ENCODE measurements around the gene EPX. TPM values are rescaled to one million over a fixed set of nuclear protein-coding genes. Genes with fewer than 3 reads are reported as not detected.

The EPX gene
- total RNA-seq, 2 experiments from 2014 or later, result not detected

GRCh38 chr17:58246104-58246740, 53.7 kb downstream of the EPX start:
- POLR2A ChIA-PET, result no interaction called here
- CTCF ChIA-PET, result no interaction called here

DNA sequence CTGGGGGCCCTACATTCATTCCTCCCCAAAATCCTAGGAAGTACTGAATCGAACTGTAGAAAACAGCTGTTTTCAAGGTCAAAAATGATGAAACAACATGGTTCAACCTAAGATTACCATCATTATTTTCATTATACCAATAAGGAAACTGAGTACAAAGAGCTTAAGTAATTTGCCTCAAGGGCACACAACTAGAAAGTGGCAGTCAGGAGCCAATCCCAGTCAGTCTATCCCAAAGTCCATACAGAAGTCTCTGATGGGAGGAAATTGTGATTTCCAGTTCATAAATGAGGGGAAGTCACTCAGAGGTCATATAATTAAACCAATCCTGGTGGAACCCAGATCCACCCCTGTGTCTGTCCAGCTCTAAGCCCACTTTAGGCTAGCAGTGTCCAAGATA, 54.3 kb downstream of the EPX start:
- ChIA-PET POLR2A (no interaction called here), CTCF (no interaction called here)

GRCh38 chr17:58247511-58248363, 55.2 kb downstream of the EPX start:
- ChIA-PET POLR2A (interaction anchor here (0.9 kb wide), 1 partner anchor 104 kb away, joined by 3 read pairs; the partner anchor contains the start of gene SUPT4H1), CTCF (interaction anchor here (0.7 kb wide), 1 partner anchor 72 kb away, joined by 3 read pairs; no protein-coding TSS in a partner anchor)

- ChIA-PET POLR2A (no interaction called here), CTCF (interaction anchor here (0.9 to 2.4 kb wide), 8 partner anchors 12 to 201 kb away, joined by 3 to 12 read pairs (median 4); no protein-coding TSS in a partner anchor)
These were observed 56.4 kb downstream of the EPX start for GRCh38 chr17:58248955-58249269.

DNA sequence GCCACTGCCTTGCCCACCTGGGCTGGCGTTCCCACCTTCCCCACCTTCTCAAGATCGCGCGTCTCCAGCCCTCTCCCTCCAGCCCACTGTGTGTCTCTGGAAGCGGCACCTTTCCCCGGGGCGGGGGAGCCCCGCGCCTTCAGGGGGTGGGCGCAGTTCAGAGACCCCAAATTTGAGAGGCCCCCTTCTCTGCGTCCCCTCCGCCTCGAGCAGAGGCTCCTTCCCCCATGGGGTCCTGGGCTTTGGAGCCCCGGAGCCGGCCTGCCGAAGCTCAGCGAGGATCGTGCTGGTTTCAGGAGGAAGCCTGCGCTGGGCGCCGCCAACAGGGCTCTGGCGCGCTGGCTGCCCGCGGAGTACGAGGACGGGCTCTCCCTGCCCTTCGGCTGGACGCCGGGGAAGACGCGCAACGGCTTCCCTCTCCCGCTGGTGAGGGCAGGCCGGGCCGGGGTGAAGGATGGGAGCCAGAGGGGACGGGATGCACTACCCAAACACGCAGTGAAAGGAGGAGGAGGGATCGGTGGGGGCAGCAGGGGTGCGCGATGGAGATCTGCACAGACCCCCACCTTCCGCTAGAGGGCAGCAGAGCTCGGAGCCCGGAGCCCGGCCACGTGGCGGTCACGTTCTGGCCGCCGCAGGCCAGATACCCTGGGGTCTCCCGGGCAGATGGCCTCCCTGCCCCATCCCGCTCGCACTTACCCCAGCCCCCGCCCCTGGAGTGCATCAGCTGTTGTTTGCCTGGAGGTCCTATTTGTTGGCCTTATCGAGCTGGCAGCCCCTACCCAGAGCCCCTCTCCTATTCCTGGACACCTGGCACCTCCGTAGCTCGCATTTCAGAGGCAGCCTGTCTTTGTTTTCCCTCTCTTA, 57.0 kb downstream of the EPX start:
- ChIA-PET POLR2A (no interaction called here), CTCF (interaction anchor here (0.6 to 2.4 kb wide), 18 partner anchors 8 to 239 kb away, joined by 3 to 12 read pairs (median 4); partner anchors contain the start of genes HSF5 and MKS1)

DNA sequence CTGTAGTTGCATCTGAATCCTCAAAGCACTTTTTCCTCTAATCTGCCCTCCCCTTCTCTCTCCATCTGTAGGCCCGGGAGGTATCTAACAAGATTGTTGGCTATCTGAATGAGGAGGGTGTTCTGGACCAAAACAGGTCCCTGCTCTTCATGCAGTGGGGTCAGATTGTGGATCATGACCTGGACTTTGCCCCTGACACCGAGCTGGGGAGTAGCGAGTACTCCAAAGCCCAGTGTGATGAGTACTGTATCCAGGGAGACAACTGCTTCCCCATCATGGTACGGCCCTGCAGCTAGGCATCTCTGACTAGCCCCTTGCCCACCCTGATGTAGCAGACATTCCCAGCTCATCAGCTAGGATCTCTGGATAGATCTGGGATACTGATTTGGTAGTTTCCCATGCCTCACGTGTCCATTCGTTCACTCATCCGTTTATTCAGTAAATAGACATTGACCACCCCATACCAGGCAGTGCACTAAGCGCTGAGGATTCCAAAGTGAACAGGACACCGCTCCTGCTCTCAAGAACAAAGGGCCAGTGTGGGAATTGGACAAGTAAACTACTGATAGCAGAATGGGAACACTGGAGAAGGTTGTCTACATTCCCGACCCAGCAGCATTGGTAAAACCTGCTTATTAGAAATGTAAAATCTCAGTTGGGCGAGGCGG, 58.0 kb downstream of the EPX start:
- ChIA-PET POLR2A (no interaction called here), CTCF (interaction anchor here (0.8 to 2.4 kb wide), 14 partner anchors 8 to 238 kb away, joined by 3 to 12 read pairs (median 5); partner anchors contain the start of genes HSF5 and MKS1)

DNA sequence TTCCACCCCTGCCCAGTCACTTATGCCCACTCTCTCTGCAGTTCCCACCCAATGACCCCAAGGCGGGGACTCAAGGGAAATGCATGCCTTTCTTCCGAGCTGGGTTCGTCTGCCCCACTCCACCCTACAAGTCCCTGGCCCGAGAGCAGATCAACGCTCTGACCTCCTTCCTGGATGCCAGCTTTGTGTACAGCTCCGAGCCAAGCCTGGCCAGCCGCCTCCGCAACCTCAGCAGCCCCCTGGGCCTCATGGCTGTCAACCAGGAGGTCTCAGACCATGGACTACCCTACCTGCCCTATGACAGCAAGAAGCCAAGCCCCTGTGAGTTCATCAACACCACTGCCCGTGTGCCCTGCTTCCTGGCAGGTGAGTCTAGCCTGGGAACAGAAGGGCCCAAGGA, 59.6 kb downstream of the EPX start:
- ChIA-PET CTCF (interaction anchor here (0.7 kb wide), 1 partner anchor 173 kb away, joined by 4 read pairs; no protein-coding TSS in a partner anchor), POLR2A (no interaction called here)

DNA sequence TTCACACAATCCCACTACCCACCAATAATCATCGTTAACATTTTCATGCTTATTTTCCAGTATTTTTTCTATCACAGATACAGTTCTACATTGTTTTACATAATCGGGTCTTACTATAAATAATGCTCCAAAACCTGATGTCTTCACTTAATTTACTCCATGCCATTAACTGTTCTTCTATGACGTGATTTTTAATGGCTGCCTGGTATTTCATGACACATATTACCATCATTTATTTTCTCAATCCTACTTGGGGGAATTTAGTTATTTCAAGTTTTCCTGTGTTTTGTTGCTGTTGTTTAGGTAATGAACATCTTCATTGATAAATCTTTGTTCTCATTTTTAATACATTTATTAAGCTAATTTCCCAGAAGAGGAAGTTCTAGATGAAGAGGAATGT, 60.6 kb downstream of the EPX start:
- CTCF ChIA-PET, result interaction anchor here (0.7 kb wide), 1 partner anchor 172 kb away, joined by 4 read pairs; no protein-coding TSS in a partner anchor

More for the DNA sequence above, 60.6 kb downstream of the EPX start:
- POLR2A ChIA-PET, result no interaction called here

Other genes with a start within 250 kb of the EPX start
- under 1 TPM in 1 of 2 experiments, not detected in 1; 0.30 TPM for gene CUEDC1, start 237.3 kb upstream of the EPX start, total RNA-seq
- 10 to 100 TPM; 21.7 to 23.3 TPM for gene VEZF1, start 204.5 kb upstream of the EPX start, total RNA-seq
- gene SRSF1, start 185.5 kb upstream of the EPX start, total RNA-seq, result 100 to 1,000 TPM; 467 to 508 TPM
- 10 to 100 TPM; 36.1 to 36.5 TPM for gene DYNLL2, start 109.3 kb upstream of the EPX start, total RNA-seq
- under 1 TPM; 0.08 to 0.15 TPM for gene OR4D1, start 44.3 kb upstream of the EPX start, total RNA-seq
- gene OR4D2, start 25.7 kb upstream of the EPX start, total RNA-seq, result not detected
- 10 to 100 TPM; 26.4 to 31.8 TPM for gene MKS1, start 26.5 kb downstream of the EPX start, total RNA-seq
- not detected for gene LPO, start 45.9 kb downstream of the EPX start, total RNA-seq
- not detected for gene MPO, start 88.2 kb downstream of the EPX start, total RNA-seq
- gene TSPOAP1, start 136.1 kb downstream of the EPX start, total RNA-seq, result 1 to 10 TPM; 7.2 to 7.3 TPM
- 100 to 1,000 TPM; 128 to 143 TPM for gene SUPT4H1, start 159.5 kb downstream of the EPX start, total RNA-seq
- gene RNF43, start 224.8 kb downstream of the EPX start, total RNA-seq, result under 1 TPM; 0.67 to 0.78 TPM